OCI-LY1 (cell line): ENCODE data around the gene CSH2.
A peak's percentile ranks its signal among the peaks of the same experiment; 100 is the strongest.
"Not testable (repeated sequence)": the region's sequence is repeated elsewhere in the genome, so short reads cannot be mapped to it uniquely, and the experiment has no call there.

ENCODE experiments used
- H2AFZ ChIP-seq: fragments of 200-600 bp; sonication (generic), shearing (Covaris generic); 2 replicates; pipeline ENCODE4 v1.6.0; 2014; ENCODE audit warnings: antibody characterized with exemption, mild to moderate bottlenecking, low read length
- H3F3A ChIP-seq: fragments of 200-600 bp; sonication (generic), shearing (Covaris generic); 2 replicates; pipeline ENCODE4 v1.6.0; 2014; ENCODE audit warnings: mild to moderate bottlenecking, antibody characterized with exemption, low read length, moderate library complexity; ENCODE audit not compliant: insufficient read depth
- H3K27ac ChIP-seq: fragments of 200-600 bp; sonication (generic); 2 replicates; pipeline ENCODE4 v1.5.1; 2014; ENCODE audit warnings: low read length, mixed run types, mild to moderate bottlenecking, low read depth; ENCODE audit not compliant: poor library complexity, severe bottlenecking
- H3K27me3 ChIP-seq: fragments of 200-600 bp; sonication (generic); 2 replicates; pipeline ENCODE4 v1.6.0; 2014; ENCODE audit warnings: antibody characterized with exemption, mild to moderate bottlenecking, low read length, moderate library complexity; ENCODE audit not compliant: insufficient read depth
- H3K36me3 ChIP-seq: fragments of 200-600 bp; sonication (generic); 2 replicates; pipeline ENCODE4 v1.6.1; 2014; ENCODE audit warnings: mild to moderate bottlenecking, antibody characterized with exemption, low read length, moderate library complexity, mixed read lengths; ENCODE audit not compliant: insufficient read depth
- H3K4me1 ChIP-seq: fragments of 200-600 bp; sonication (generic); 2 replicates; pipeline ENCODE4 v1.5.1; 2014; ENCODE audit warnings: mild to moderate bottlenecking, low read length, moderate library complexity; ENCODE audit not compliant: insufficient read depth, severe bottlenecking
- H3K4me2 ChIP-seq: fragments of 200-600 bp; sonication (generic), shearing (Covaris generic); 2 replicates; pipeline ENCODE4 v1.6.1; 2014; ENCODE audit warnings: low read length
- H3K4me3 ChIP-seq: fragments of 200-600 bp; sonication (generic); 2 replicates; pipeline ENCODE4 v1.5.1; 2014; ENCODE audit warnings: low read length, low read depth, mild to moderate bottlenecking, mixed read lengths; ENCODE audit not compliant: poor library complexity, severe bottlenecking
- H3K79me2 ChIP-seq: fragments of 200-600 bp; shearing (Covaris generic); 2 replicates; pipeline ENCODE4 v1.6.1; 2016; ENCODE audit warnings: mixed run types, low read length, mixed read lengths; ENCODE audit not compliant: insufficient read depth
- H3K9ac ChIP-seq: fragments of 200-600 bp; sonication (generic), shearing (Covaris generic); 2 replicates; pipeline ENCODE4 v1.6.1; 2014; ENCODE audit warnings: mild to moderate bottlenecking, low read length, mixed read lengths
- H3K9me2 ChIP-seq: fragments of 200-600 bp; sonication (generic), shearing (Covaris generic); 2 replicates; pipeline ENCODE4 v1.6.1; 2014; ENCODE audit warnings: low read depth, mild to moderate bottlenecking, low read length, mixed read lengths
- H3K9me3 ChIP-seq: fragments of 200-600 bp; shearing (Covaris generic); 2 replicates; pipeline ENCODE4 v1.6.1; 2014; ENCODE audit warnings: low read length, mixed read lengths
- H4K20me1 ChIP-seq: fragments of 200-600 bp; sonication (generic), shearing (Covaris generic); 2 replicates; pipeline ENCODE4 v1.6.0; 2016; ENCODE audit warnings: mild to moderate bottlenecking, low read length; ENCODE audit not compliant: insufficient read depth
- EZH2 ChIP-seq: fragments of 200-600 bp; sonication (generic), shearing (Covaris generic); IDR thresholded peaks from 2 replicates; pipeline ENCODE4 v1.8.0; 2017; ENCODE audit warnings: borderline replicate concordance, mixed run types, mild to moderate bottlenecking, antibody characterized with exemption, low read length, moderate library complexity, mixed read lengths
- TF ChIP-seq, protein P1 (sequence below): fragments of 200-600 bp; sonication (generic), shearing (Covaris generic); IDR thresholded peaks from 2 replicates; pipeline ENCODE4 v1.5.1; 2017; ENCODE audit warnings: mild to moderate bottlenecking, antibody characterized with exemption, low read length, moderate library complexity, mixed read lengths

The CSH2 gene

DNA sequence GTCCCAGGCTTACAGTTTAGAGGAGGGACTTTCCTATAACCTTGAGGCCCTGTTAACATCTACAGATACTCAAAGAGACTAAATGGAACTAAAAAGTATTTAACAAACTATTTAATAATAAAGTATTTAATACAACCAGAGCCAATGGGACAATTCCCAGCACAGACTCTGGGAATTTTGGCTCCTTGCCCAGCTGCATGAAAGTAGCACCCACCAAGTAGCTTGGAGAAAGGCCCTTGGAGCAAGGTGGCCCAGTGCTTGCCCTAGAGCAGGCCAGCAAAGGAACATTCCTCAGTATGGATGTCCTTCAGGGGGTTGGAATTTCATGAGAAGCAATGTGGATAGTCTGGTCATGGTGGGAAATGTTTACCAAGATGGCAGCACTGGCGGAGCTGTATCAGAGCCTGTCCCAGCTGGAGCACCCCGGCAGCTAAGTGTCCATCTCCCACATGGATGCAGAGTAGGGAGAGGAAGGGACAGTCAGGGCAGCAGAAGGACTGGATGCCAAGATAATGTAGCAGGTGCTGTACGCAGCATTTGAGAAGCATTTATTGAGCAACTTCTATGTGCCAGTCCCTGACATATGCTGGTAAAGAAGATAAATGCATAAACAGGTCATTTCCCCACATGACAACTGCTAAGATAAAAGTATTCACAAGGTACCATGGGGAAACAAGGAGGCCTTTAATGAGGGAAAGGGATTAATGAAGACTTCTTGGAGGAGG is 25.8 kb downstream of the CSH2 start:
- no peak for TF ChIP-seq EZH2
- TF ChIP-seq, protein P1, sequence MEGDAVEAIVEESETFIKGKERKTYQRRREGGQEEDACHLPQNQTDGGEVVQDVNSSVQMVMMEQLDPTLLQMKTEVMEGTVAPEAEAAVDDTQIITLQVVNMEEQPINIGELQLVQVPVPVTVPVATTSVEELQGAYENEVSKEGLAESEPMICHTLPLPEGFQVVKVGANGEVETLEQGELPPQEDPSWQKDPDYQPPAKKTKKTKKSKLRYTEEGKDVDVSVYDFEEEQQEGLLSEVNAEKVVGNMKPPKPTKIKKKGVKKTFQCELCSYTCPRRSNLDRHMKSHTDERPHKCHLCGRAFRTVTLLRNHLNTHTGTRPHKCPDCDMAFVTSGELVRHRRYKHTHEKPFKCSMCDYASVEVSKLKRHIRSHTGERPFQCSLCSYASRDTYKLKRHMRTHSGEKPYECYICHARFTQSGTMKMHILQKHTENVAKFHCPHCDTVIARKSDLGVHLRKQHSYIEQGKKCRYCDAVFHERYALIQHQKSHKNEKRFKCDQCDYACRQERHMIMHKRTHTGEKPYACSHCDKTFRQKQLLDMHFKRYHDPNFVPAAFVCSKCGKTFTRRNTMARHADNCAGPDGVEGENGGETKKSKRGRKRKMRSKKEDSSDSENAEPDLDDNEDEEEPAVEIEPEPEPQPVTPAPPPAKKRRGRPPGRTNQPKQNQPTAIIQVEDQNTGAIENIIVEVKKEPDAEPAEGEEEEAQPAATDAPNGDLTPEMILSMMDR = no peak
- Histone ChIP-seq H3K9me3 (no peaks in the 10 kb centered on the region), H3K4me1 (peaks cover 17% of the 10 kb centered on the region), H2AFZ (no peak overlapping the region), H4K20me1 (no peaks in the 10 kb centered on the region), H3K27me3 (0 out of 2 replicates have a peak, but pooled peaks cover 7% of the 10 kb centered on the region), H3K9ac (no peak overlapping the region), H3K79me2 (no peaks in the 10 kb centered on the region), H3K36me3 (no peaks in the 10 kb centered on the region; the same call in 1 of the 2 replicates), H3K4me3 (no peak overlapping the region), H3K27ac (no peak overlapping the region), H3K9me2 (no peaks in the 10 kb centered on the region), H3K4me2 (no peak overlapping the region), H3F3A (0 out of 2 replicates have a peak, but pooled peaks cover 6% of the 10 kb centered on the region)

DNA sequence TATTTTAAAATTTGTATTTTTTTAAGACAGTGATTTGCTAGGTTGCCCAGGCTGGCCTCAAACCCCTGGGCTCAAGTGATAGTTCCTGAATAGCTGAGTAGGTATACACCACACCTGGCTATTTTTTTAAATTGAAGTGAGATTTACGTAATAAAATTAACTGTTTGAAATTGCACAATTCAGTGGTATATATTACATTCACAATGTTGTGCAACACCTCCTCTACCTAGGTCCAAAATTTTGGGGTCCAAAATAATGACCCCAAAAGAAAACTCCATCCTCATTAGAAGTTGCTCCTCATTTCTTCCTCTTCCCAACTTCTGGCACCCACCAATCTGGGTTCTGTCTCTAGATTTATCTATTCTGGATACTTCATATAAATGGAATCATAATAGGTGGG is 28.0 kb downstream of the CSH2 start:
- H3K4me2 ChIP-seq = no peak overlapping the region
- H2AFZ ChIP-seq = no peak overlapping the region
- 0 out of 2 replicates have a peak, but pooled peaks cover 7% of the 10 kb centered on the region for H3K27me3 ChIP-seq
- no peaks in the 10 kb centered on the region; the same call in 1 of the 2 replicates for H3K36me3 ChIP-seq
- peaks cover 26% of the 10 kb centered on the region for H3K4me1 ChIP-seq
- 0 out of 2 replicates have a peak, but pooled peaks cover 6% of the 10 kb centered on the region for H3F3A ChIP-seq
- H3K9me3 ChIP-seq = no peaks in the 10 kb centered on the region
- no peaks in the 10 kb centered on the region for H3K9me2 ChIP-seq
- H3K79me2 ChIP-seq = peaks cover 17% of the 10 kb centered on the region
- no peak overlapping the region for H3K27ac ChIP-seq
- no peak for TF ChIP-seq EZH2
- TF ChIP-seq, protein P1 = no peak
- H3K4me3 ChIP-seq = no peak overlapping the region
- H3K9ac ChIP-seq = no peak overlapping the region
- H4K20me1 ChIP-seq = no peaks in the 10 kb centered on the region

DNA sequence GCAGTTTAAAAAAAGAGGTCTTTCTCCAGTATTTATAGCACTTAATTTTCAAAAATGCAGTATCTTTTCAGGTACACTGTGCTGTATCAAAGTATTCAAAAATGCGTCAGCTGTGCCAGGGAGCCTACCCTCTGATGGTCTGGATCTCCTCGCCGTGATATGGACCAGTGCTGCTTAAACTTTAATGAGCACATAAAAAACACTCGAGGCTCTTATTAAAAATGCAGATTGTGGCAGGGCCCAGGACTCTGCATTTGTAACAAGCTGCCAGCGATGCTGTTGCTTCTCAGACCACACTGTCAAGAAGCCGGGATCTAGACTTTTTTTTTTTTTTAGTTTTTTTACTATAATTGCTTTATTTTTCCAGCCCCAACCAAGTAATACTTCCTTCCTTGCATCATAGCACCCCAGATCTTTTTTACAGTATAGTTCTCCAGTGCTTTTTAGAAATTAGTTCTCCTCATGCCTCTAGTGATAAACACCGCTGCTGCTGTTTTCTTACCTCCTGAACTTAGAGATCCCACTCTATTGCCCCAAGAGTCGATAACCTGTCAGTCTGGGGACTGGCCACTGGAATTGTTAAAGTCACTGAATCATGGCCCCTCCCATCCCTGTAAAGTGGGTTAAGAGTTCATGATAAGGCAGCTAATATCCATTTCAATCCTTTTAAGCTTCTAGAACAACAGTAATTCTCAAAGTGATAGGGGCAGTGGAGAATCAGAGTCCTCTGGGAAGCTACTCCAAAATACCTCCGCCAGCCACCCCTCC is 29.4 kb downstream of the CSH2 start:
- Histone ChIP-seq H3K9me3 (no peaks in the 10 kb centered on the region), H3K36me3 (no peaks in the 10 kb centered on the region; the same call in 1 of the 2 replicates), H3K4me2 (peak overlapping the region; percentile 57), H3K79me2 (peaks cover 30% of the 10 kb centered on the region), H3F3A (0 out of 2 replicates have a peak, but pooled peaks cover 6% of the 10 kb centered on the region), H3K27me3 (0 out of 2 replicates have a peak, but pooled peaks cover 1% of the 10 kb centered on the region), H3K4me1 (peaks cover 41% of the 10 kb centered on the region), H3K9ac (peak overlapping the region; percentile 73), H3K9me2 (no peaks in the 10 kb centered on the region), H3K27ac (peak overlapping the region; percentile 75), H2AFZ (peak overlapping the region; percentile 78; the same call in 1 of the 2 replicates), H4K20me1 (no peaks in the 10 kb centered on the region), H3K4me3 (peak overlapping the region; percentile 95)
- TF ChIP-seq, protein P1 = no peak
- TF ChIP-seq EZH2 = no peak

DNA sequence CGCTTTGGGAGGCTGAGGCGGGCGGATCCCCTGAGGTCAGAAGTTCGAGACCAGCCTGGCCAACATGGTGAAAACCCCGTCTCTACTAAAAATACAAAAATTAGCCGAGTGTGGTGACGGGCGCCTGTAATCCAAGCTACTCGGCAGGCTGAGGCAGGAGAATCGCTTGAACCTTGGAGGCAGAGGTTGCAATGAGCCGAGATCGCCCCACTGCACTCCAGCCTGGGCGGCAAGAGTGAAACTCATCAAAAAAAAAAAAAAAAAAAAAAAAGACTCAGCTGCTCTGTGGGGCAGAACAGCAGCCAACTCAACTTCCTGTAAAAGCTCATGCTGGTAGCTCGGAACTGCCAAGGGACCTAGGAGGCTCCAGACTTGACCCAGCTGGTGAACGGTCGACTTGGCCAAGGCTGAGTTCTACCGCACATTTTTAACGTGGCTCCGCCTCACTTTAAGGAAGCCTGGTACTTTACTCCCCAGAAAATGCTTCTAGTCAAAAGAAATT is 30.0 kb downstream of the CSH2 start:
- Histone ChIP-seq H3K4me1 (peaks cover 41% of the 10 kb centered on the region), H3K9ac (peak overlapping the region; percentile 73), H3K4me2 (peak overlapping the region; percentile 57), H3K79me2 (peaks cover 36% of the 10 kb centered on the region), H3K27ac (peak overlapping the region; percentile 75), H3K4me3 (peak overlapping the region; percentile 95), H2AFZ (peak overlapping the region; percentile 78; the same call in 1 of the 2 replicates)
- not testable (repeated sequence) for H3K9me2 ChIP-seq, H4K20me1 ChIP-seq, H3K9me3 ChIP-seq, H3K36me3 ChIP-seq, H3K27me3 ChIP-seq, H3F3A ChIP-seq
